Mucosa of descending colon (tissue), 3 donors: ENCODE results near the gene CACNA1D. TPM values are rescaled to one million over a fixed set of nuclear protein-coding genes. Genes with fewer than 3 reads are reported as not detected.

ENCODE experiments used
- ATAC-seq: fragments of 200-7000 bp; cut with Tn5 transposase; one replicate; pipeline ENCODE4 v1.9.1; 2020; ENCODE audit warnings: mild to moderate bottlenecking, moderate library complexity
- DNase-seq, 3 donors: peaks; one replicate each; pipeline ENCODE4 v3.0.0-alpha.2; 2020
- H3K36me3 ChIP-seq: fragments of 200-600 bp; one replicate; pipeline ENCODE4 v1.8.0; 2021; ENCODE audit warnings: low read depth, mild to moderate bottlenecking
- H3K4me1 ChIP-seq: fragments of 200-600 bp; one replicate; pipeline ENCODE4 v1.8.0; 2021; ENCODE audit warnings: low read depth, mild to moderate bottlenecking
- H3K4me3 ChIP-seq: fragments of 200-600 bp; one replicate; pipeline ENCODE4 v1.8.0; 2021; ENCODE audit warnings: mild to moderate bottlenecking
- H3K9me3 ChIP-seq: fragments of 200-600 bp; one replicate; pipeline ENCODE4 v1.8.0; 2021; ENCODE audit warnings: mild to moderate bottlenecking
- CTCF ChIP-seq: fragments of 200-600 bp; IDR thresholded peaks from one replicate; pipeline ENCODE4 v1.8.0; 2022; ENCODE audit warnings: antibody characterized with exemption, mild to moderate bottlenecking
- intact Hi-C, 2 donors: fragments of 100-400 bp; cut with DNase I in 1 of 2; cut with micrococcal nuclease in 1 of 2; formaldehyde crosslinking; loops; one replicate each; pipeline versions ENCODE4 v1.11.0 to v1.11.1; 2022; cut with DNase I, micrococcal nuclease
- total RNA-seq, 3 donors: library from RNA; stranded (reverse); fragmentation: NEBNext Ultra II Directional in 2 of 3; extraction: Animal tissue kit (Norgen Biotek cat#: 25700) in 2 of 3; gene quantifications; one replicate each; pipeline versions ENCODE4 v1.2.1 to v1.2.4, GENCODE V29; 2021 to 2023
- donor health status: DM: no; HTN: no; CAD: no; lungs with moderate emphysema.
- donor health status: DM: no; HTN: no; CAD: no.
- donor health status: DM: no; HTN: yes; CAD: no.

The CACNA1D gene
- total RNA-seq, 3 donors from 2014 or later = 13.8 to 38.1 (median 22.2) TPM

- DNase-seq (no peak), ATAC-seq (no peak)
- intact Hi-C loops = no loop called here
- Histone ChIP-seq H3K36me3 (no peaks in the 10 kb centered on the region), H3K9me3 (no peaks in the 10 kb centered on the region), H3K4me3 (no peak overlapping the region), H3K4me1 (no peaks in the 10 kb centered on the region)
- no peak for TF ChIP-seq CTCF
Observed at GRCh38 chr3:53671192-53671960, 177.0 kb downstream of the CACNA1D start.

- intact Hi-C loops = no loop called here
Observed at GRCh38 chr3:53671961-53672299, 177.5 kb downstream of the CACNA1D start.

GRCh38 chr3:53672981-53673380 lies 178.6 kb downstream of the CACNA1D start:
- no peak for TF ChIP-seq CTCF
- Histone ChIP-seq H3K4me3 (no peak overlapping the region), H3K4me1 (no peaks in the 10 kb centered on the region), H3K9me3 (no peaks in the 10 kb centered on the region), H3K36me3 (no peaks in the 10 kb centered on the region)
- intact Hi-C loops = no loop called here
- ATAC-seq = no peak
- DNase-seq = no peak

More at GRCh38 chr3:53671961-53672299, 177.5 kb downstream of the CACNA1D start:
- no peak for DNase-seq
- Histone ChIP-seq H3K36me3 (no peaks in the 10 kb centered on the region), H3K4me3 (no peak overlapping the region), H3K9me3 (no peaks in the 10 kb centered on the region), H3K4me1 (no peaks in the 10 kb centered on the region)
- ATAC-seq = no peak
- no peak for TF ChIP-seq CTCF

- ATAC-seq (no peak), DNase-seq (no peak)
- Histone ChIP-seq H3K4me3 (no peak overlapping the region), H3K4me1 (no peaks in the 10 kb centered on the region), H3K9me3 (no peaks in the 10 kb centered on the region), H3K36me3 (no peaks in the 10 kb centered on the region)
- TF ChIP-seq CTCF = no peak
- intact Hi-C loops = no loop called here
Observed at GRCh38 chr3:53673722-53674350, 179.4 kb downstream of the CACNA1D start.

- ATAC-seq = no peak
Observed at GRCh38 chr3:53674582-53674981, 180.2 kb downstream of the CACNA1D start.

More at GRCh38 chr3:53674582-53674981, 180.2 kb downstream of the CACNA1D start:
- no peaks in the 10 kb centered on the region for H3K4me1 ChIP-seq
- H3K36me3 ChIP-seq = no peaks in the 10 kb centered on the region
- TF ChIP-seq CTCF = no peak
- no peaks in the 10 kb centered on the region for H3K9me3 ChIP-seq
- H3K4me3 ChIP-seq = no peak overlapping the region
- no peak for DNase-seq
- intact Hi-C loops = no loop called here
